AG10803 (cell line): Measurements from ENCODE around the gene PIBF1.
"Not testable (repeated sequence)": the region's sequence is repeated elsewhere in the genome, so short reads cannot be mapped to it uniquely, and the experiment has no call there.

Experiments used
- DNase-seq: peaks from one replicate; pipeline ENCODE4 v3.0.0; 2010; ENCODE audit warnings: low read depth
- H3K4me3 ChIP-seq: 2 replicates; pipeline ENCODE4 v1.5.1; 2011; ENCODE audit warnings: mild to moderate bottlenecking, low read length, control low read depth
- TF ChIP-seq, protein P1 (sequence below): conservative IDR thresholded peaks from 2 replicates; pipeline ENCODE4 v1.5.1; 2011; ENCODE audit warnings: mild to moderate bottlenecking, low read length, control low read depth, inconsistent platforms

The PIBF1 gene

GRCh38 chr13:72757792-72758535 lies 24.0 kb upstream of the PIBF1 start:
- TF ChIP-seq, protein P1, sequence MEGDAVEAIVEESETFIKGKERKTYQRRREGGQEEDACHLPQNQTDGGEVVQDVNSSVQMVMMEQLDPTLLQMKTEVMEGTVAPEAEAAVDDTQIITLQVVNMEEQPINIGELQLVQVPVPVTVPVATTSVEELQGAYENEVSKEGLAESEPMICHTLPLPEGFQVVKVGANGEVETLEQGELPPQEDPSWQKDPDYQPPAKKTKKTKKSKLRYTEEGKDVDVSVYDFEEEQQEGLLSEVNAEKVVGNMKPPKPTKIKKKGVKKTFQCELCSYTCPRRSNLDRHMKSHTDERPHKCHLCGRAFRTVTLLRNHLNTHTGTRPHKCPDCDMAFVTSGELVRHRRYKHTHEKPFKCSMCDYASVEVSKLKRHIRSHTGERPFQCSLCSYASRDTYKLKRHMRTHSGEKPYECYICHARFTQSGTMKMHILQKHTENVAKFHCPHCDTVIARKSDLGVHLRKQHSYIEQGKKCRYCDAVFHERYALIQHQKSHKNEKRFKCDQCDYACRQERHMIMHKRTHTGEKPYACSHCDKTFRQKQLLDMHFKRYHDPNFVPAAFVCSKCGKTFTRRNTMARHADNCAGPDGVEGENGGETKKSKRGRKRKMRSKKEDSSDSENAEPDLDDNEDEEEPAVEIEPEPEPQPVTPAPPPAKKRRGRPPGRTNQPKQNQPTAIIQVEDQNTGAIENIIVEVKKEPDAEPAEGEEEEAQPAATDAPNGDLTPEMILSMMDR: no peak
- no peak for DNase-seq

DNA sequence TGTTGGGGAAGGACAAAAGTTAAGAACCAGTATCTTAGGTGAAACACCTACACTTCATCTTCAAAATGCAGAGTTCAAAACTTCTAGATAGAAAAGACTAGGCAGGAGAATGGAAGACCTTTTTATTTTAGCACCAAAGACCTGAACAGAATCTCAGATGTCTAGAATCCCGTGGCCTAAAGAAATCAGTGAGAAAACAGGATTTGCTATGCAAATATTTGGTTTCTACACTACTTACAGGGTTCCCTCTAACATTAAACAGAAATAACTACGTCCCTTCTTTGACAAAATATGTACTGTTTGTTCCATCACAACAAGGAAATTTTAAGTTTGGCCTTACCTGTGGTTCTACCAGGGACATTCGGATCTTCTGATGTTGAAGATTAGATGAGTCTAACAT lies 21.7 kb upstream of the PIBF1 start:
- no peak for DNase-seq
- no peak overlapping the region for H3K4me3 ChIP-seq
- TF ChIP-seq, protein P1: no peak

More at GRCh38 chr13:72757792-72758535, 24.0 kb upstream of the PIBF1 start:
- H3K4me3 ChIP-seq: no peak overlapping the region

GRCh38 chr13:72763411-72763810 lies 18.5 kb upstream of the PIBF1 start:
- TF ChIP-seq, protein P1: no peak
- peak; percentile 34 for DNase-seq

DNA sequence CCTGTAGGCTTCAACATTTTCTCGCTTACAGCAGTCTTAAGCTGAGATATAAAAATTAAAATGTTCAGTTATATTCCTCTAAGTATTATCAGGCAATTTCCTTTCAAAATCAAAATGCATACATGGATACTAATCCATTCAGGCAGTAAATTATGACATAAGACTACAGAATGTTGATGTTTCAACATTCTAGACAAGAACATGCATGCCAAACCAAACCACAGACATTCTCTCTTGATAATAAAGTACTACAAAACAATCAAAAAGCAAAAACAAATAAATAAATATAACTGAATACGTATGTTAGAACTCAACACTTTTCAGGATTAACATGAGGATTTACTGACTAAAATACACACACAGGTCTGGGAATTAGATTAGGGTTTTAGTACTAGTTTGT lies 7.9 kb upstream of the PIBF1 start:
- DNase-seq: peak; percentile 17
- TF ChIP-seq, protein P1: no peak
- no peak overlapping the region for H3K4me3 ChIP-seq

More at GRCh38 chr13:72763411-72763810, 18.5 kb upstream of the PIBF1 start:
- no peak overlapping the region for H3K4me3 ChIP-seq

DNA sequence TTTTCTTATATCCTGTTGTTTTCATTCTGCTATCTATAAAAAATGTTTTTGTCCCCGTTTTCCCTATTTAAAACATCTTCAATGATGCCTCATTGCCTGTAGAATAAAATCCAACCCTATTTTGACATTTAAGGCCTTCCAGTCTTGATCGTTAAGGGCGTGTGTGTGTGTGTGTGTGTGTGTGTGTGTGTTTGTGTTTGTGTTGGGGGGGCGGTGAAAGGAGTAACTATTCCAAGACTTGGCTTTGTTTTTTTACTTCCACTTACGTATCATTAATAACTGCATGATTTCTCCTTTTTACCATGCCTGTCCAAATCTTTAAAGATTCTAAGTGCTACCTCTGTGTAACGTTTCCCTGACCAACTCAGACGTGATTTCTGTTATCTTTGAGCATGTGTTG lies 784 bp downstream of the PIBF1 start:
- TF ChIP-seq, protein P1: no peak
- H3K4me3 ChIP-seq: peak overlapping the region; percentile 95
- peak; percentile 30 for DNase-seq

DNA sequence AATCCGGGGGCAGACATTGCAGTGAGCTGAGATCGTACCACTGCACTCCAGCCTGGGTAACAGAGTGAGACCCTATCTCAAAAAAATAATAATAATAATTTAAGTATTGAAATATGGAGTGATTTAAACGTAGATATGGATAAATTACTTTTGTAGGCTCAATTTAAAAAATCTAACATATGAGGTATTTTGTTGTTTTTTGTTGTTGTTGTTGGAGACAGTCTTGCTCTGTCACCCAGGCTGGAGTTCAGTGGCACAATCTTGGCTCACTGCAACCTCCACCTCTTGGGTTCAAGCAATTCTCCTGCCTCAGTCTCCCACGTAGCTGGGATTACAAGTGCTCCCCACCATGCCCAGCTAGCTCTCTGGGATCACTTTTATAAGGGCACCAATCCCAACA lies 2.7 kb downstream of the PIBF1 start:
- H3K4me3 ChIP-seq, DNase-seq: not testable (repeated sequence)

DNA sequence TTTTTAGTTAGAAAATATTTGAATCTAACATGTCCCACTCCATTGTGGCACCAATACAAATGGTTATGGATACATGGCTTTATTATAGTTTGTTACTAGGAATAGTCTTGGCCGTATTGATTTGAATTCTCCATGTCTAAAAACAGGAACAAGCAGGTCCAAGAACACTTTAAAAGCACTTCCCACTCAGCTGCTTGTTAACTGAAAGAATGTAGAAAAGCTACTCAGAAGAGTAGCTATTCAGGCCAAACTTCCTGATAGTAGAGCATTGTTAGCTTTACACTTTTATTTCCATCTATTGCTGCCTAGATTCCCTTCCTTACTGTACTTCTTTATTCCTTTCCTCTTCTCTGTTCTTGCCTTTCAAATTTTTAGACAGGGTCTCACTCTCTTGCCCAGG lies 6.9 kb downstream of the PIBF1 start:
- TF ChIP-seq, protein P1: no peak
- no peak overlapping the region for H3K4me3 ChIP-seq
- DNase-seq: no peak
